Right lung (tissue), 5 donors: ENCODE results near the gene TBX2. TPM values are rescaled to one million over a fixed set of nuclear protein-coding genes. Genes with fewer than 3 reads are reported as not detected.

Experiments used
- DNase-seq, 2 donors: peaks; one replicate each; pipeline ENCODE4 v3.0.0-alpha.2; 2013
- polyA plus RNA-seq, 5 donors: library from polyadenylated mRNA; unstranded; fragments of 120-200 nt; gene quantifications; one replicate each; pipeline versions ENCODE4 v1.2.1 to v1.2.3, GENCODE V29; 2013; ENCODE audit warnings: inconsistent platforms in 1 of 5, low replicate concordance in 1 of 5; ENCODE audit not compliant: insufficient read length in 5 of 5, insufficient read depth in 1 of 5

Gene TBX2
- polyA plus RNA-seq, 5 donors, result 132 to 258 (median 183) TPM

DNA sequence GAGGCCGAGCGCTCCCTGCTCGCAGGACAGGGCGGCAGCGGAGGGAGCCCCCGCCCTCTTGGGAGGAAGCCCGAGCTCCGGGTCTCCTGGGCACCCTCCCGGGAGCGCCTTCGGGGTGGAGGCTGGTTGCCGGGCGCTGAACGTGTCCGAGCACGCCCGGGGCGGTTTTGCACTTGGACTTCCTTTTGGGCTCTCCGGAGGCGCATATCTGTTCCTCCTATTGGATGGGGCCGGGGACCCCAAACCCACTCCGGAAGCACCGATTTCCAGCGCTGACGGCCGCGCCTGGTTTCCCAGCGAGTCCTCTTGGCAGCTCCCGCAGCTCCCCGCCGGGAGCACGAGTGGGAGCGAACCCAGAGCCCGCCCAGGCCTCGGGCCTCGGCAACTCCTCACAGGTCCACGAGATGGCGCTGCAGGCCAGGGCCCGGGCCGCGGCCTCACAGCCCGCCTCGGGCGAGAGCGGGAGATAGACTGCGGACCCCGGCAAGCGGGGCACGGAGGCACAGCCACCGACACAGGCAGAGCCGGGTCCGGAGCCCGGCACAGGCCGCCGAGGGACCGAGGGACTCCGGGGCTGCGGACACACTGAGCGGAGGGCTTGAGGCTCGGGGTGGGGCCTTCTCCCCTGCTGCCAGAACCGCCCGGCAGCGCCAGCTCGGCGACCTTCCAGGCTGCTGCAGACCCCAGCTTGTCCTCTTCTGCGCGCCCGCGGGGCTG, 12.7 kb downstream of the TBX2 start:
- peak; percentile 91 to 93 for DNase-seq

DNA sequence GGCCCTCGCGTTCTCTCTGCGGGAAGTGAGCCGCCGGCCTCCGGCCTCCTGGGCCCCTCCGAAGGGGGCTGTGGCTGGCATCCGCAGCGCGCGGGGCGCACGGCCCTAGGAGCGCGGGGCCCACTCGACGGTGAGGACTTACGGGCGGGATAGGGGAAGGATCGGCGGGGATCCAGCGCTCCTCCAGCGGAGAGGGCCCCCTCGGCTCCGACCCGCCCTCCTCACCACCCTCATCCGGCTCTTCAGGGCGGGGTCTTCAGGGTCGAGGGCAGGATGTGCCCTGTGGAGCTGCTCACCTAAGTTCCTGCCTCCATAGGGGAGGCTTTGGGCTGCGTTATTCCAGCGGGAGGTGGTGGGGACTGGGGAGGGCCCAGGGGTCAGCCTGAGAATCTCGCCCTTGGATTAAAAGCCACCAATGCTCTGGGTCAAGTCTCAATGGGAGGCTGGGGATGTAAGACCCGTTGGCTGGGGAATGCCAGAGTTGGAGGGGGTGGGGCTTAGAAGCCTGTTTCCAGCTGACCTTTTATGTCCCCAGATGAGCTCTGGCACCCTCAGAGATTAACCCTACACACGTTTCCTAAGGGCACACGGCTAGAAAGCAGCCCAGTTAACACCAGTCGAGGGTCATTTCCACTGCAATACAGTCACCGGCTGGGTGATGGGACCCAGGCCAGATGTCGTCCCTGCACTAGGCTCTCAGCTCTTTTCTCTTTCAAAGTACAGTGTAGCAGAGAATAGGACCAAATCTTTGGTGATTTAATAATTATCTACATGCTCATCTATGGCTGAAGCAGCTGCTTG, 13.4 kb downstream of the TBX2 start:
- DNase-seq, result peak in 1 of 2 donors; percentile 41

DNA sequence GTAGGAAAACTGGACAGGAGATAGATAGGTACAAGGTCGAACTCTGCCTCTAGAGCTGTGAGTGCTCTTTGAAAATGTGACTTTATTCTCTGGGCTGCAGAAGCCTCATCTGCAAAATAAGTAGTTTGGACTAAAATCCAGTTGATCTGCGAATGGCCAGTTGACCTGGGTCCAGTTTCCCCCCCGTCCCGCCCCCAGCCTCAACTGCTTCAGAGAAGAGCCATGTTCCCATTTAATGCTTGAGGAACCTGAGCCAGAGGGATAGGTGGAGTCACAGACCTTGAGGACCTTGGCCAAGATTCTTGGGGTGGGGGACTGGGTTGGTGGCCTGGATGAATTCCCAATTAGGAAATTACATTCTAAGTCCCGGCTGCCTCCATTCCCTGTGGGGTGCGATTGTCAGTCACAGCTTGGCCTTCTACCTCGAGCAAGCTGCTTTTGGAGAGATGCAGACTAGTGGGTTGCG, 14.1 kb downstream of the TBX2 start:
- DNase-seq, result no peak

GRCh38 chr17:61414141-61414935, 14.7 kb downstream of the TBX2 start:
- DNase-seq, result peak; percentile 90

DNA sequence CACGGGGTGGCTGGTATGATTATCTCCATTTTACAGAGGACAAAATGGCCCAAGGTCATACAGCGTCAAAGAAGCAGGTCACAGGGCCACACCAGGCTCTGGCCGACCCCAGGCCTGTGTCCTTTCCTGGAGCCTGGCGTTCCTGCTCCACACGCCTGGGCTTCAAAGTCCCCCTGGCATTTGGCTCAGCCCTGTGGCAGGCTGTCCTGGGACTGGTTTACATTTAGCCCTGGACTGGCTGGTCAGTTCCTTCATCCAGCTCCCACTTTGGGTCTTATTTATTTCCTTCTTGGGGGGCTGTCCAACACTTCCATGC, 15.3 kb downstream of the TBX2 start:
- no peak for DNase-seq

DNA sequence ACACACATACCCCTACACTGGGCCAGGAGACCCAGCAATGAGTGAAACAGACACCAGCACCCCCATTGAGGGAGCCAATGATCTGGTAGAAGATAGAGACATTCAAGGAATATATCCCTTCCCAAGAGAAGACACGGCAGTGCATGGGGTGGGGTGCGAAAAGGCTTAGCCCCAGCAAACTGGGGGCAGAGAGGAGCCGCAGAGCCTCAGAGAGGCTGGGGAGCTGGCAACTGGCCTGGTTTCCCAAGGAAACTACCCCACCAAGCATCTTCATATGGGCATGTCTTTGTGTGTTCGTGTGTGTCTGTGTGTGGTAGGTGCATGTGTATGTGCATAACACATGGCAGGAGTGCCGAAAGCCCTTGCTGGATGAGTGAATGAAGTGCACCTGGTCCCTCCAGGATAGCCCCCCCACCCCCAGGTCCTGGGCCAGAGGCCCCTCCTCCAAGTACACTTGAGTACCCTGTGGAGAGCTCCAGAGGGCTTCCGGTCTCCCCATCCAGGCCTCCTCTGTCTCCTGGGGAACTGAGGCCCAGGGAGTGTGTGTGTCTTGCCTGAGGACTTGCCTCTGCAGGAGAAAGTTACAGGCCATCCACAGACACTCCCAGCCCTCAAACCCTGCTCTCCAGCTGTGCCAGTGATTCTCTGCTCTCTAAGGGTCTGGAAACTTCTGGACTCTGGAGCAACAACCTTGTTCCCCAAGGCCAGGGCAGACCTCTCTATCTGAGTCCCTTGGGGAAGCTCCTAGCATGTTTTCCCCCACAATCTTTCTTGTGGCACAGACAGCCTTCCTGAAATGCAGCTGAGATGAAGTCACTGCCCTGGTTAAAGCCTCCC, 15.9 kb downstream of the TBX2 start:
- DNase-seq, result no peak

- no peak for DNase-seq
These were observed 16.5 kb downstream of the TBX2 start for GRCh38 chr17:61416211-61416539.

GRCh38 chr17:61416540-61417363, 17.1 kb downstream of the TBX2 start:
- DNase-seq, result peak; percentile 91 to 92

DNA sequence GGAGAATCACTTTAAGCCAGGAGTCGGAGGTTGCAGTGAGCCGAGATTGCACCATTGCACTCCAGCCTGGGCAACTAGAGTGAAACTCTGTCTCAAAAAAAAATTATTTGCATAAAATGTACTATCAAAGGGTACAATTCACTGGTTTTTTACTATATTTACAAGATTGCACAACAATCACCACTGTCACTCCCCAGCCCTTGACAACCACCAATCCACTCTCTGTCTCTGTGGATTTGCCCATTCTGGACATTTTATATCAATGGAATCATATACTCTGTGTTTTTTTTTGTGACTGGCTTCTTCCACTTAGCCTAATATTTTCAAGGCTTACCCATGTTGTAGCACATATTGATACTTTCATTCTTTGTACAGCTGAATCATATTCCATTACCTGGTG, 18.8 kb downstream of the TBX2 start:
- no peak for DNase-seq

DNA sequence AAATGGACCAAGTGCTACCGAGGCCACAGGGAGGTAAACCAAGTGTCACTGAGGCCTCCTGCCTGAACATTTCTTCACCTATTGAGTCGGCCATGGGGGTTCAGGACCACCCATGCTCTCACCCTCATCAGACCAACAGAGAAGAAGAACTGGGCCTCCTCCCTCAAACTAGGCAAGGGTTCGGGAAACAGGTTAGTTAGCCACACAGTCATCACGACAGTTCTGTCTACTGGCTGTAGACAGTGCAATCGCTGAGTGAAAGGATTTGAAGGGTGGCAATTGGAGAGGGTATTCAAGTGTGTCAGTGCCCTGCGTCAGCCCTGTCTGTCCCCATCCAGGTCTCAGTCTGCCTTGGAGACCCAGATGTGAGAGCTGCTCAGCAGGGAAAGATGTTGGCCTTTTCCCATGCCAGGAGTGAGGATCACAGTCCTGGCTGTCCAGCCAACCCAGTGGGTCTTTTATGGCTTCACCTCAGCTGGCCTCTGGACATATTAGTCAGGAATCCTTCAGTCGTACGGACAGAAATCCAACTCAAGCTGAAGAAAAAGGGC, 19.9 kb downstream of the TBX2 start:
- DNase-seq, result no peak

DNA sequence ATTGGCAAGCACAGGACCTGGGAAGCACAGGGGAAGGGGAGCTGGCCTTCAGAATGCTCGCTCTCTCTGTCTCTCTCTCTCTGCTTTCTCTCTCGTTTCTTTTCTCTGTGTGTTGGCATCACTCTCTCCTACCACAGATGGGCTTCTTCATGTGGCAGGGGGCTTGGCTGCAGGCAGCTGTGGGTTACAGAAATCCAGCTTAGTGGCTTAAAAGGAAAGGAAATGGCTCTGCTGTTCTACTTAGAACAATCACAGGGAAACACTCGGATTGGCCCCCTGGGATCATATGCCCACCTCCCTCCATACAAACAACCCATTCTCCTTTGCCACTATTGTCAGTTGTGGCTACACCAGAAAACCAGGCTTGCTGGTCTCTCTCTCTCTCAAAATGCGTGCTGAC, 20.4 kb downstream of the TBX2 start:
- peak; percentile 53 to 55 for DNase-seq

DNA sequence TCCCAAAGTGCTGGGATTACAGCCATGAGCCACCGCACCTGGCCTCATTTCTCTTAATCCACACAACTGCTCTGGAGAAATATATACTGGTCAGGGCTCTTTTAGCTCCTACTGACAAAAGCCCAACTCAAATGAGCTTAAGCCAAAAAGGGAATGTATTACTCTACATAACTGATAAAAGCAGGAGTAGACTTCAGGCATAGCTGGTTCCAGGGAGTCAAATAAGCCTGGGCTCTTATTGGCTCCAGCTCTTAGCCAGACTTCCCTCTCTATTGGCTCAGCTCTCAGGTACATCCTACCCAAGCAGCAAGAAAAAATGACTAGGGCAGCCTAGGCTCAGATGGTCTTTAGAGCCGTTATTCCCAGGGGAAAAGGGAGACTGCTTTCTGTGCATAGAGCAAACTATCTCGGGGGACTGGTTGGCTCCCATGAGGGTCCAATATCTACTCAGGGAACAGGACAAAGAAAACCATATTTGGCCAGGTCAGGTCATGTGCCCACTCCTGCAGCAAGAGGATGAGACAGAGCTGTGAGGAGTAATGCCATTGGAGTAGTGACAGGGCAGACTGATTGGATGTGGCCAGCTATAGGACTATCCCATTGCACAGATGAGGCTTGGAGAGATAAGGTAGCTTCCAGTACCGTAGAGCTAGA, 21.2 kb downstream of the TBX2 start:
- DNase-seq, result no peak

DNA sequence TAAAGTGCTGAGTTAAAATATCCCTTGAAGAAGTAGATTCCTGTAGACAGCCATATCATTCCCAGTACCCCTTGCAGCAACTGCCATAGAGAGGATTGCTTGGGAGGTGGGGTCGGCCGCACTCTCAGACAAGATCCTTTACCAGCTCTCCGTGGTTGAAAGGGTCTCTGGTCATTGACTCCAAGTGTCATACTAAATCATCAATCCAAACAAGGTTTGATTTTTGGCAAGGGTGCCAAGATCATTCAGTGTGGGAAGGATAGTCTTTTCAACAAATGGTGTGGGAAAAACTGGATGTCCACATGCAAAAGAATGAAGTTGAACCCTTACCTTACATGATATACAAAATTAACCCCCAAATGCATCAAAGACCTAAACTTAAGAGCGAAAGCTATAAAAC, 21.8 kb downstream of the TBX2 start:
- DNase-seq, result no peak

DNA sequence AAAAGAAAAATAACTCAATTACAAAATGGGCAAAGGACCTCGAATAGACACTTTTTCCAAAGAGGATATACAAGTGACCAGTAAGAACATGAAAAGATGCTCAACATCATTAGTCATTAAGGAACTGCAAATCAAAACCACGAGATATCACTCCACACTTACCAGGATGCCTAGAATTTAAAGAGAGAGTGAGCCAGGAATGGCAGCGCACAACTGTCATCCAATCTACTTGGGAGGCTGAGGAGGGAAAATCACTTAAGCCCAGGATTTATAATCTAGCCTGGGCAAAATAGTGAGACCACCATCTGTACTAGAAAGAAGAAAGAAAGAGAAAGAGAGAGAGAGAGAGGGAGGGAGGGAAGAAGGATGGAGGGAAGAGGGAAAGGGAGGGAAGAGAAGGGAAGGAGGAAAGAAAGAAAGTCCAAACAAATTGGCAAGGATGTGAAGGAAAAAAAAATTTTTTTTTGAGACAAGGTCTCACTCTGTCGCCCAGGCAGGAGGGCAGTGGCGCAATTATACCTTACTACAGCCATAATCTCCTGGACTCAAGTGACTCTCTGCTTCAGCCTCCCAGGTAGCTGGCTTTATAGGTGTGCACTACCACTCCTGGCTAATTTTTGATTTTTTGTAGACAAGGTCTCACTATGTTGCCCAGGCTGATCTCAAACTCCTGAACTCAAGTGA, 22.6 kb downstream of the TBX2 start:
- no peak for DNase-seq

DNA sequence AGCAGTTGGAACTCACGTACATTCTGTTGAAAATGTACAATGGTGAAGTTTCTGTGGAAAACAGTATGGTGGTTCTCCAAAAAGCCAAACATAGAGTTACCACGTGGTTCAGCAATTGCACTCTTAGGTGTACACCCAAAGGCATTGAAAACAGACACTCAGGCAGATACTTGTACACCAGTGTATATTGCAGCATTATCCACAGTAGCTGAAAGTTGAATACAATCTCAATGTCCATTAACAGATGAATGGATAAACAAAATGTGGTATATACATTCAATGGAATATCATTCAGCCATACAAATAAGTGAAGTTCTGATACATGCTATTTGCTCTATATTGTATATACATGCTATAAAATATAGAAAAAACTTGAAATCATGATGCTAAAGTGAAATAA, 23.2 kb downstream of the TBX2 start:
- DNase-seq, result no peak

GRCh38 chr17:61423967-61424649, 24.5 kb downstream of the TBX2 start:
- no peak for DNase-seq

DNA sequence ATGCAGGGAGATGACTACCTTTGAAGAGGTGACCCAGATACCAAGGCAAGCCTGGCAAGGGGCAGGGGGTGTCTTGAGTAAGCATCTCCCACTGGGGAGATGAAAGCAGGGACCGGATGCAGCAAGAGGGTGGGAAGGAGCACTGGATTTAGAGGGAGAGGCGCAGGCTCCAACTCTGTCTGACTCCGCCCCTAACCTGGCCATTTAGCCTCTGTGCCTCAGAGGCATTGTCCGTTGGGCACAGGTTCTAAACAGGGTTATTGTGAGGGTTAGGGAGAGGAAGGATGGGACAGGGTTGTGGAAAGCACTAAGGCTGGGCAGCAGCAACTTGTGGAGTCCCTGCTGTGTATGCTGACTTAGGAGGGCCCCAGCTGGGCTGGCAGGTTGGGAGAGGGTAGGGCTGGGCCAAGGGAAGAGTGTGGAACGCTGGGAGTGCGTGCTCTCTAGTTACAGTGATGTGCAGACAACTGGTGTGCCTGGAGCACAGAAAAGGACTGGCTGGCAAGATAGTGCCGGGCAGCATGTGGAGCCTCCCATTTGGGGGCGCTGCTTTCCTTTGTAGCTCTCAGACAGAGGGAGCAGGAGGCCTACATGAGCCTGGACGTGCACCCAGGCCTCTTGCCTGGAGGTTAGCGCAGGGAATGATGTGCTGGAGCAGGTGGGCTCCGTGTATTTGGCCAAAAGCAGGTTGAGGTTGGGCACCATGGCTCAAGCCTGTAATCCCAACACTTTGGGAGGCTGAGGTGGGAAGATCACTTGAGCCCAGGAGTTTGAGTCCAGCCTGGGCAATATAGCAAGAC, 26.2 kb downstream of the TBX2 start:
- no peak for DNase-seq
